ENCODE data around the gene DICER1.

DNA sequence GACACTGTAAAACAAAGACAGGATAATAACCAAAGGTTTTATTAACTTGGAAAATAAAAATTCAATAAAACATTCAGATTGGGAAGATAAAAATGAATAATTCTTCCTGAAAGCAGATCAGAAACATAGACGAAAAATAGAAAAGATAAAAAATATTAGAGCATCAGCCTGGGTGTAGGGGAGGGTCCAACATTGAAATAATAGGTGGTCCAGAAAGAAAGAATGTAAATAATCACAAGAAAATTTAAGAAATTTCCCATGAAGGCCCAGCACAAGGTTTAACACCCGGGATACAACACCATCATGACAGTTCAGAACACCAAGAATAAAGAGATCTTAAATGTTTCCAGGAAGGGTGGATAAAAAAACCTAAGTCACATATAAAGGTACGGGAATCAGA lies 31.1 kb upstream of the DICER1 start:
- TF ChIP-seq EZH2phosphoT487 (IDR thresholded peaks at IDR 0.05; ENCODE audit: unreplicated experiment) (no peak), CTCF (conservative IDR thresholded peaks at IDR 0.05; ENCODE audit: low read depth in 2 of 2) (no peak), EZH2 (IDR thresholded peaks at IDR 0.05; ENCODE audit: low read depth, unreplicated experiment) (no peak), POLR2AphosphoS5 (IDR thresholded peaks at IDR 0.05; ENCODE audit: low read depth) (no peak), STAT1 (IDR thresholded peaks at IDR 0.05; ENCODE audit: unreplicated experiment) (no peak), ETS1 (IDR thresholded peaks at IDR 0.05) (no peak), CREB1 (CRISPR knock-in tag; IDR thresholded peaks at IDR 0.05; ENCODE audit: low read depth) (no peak), JUNB (IDR thresholded peaks at IDR 0.05; ENCODE audit: unreplicated experiment) (no peak), ZNF114 (CRISPR knock-in tag; IDR thresholded peaks at IDR 0.05) (no peak), ZNF331 (CRISPR knock-in tag; IDR thresholded peaks at IDR 0.05; ENCODE audit: low read depth) (no peak), NANOG (IDR thresholded peaks at IDR 0.05; ENCODE audit: borderline replicate concordance) (no peak)
- TF ChIP-seq, protein P1, sequence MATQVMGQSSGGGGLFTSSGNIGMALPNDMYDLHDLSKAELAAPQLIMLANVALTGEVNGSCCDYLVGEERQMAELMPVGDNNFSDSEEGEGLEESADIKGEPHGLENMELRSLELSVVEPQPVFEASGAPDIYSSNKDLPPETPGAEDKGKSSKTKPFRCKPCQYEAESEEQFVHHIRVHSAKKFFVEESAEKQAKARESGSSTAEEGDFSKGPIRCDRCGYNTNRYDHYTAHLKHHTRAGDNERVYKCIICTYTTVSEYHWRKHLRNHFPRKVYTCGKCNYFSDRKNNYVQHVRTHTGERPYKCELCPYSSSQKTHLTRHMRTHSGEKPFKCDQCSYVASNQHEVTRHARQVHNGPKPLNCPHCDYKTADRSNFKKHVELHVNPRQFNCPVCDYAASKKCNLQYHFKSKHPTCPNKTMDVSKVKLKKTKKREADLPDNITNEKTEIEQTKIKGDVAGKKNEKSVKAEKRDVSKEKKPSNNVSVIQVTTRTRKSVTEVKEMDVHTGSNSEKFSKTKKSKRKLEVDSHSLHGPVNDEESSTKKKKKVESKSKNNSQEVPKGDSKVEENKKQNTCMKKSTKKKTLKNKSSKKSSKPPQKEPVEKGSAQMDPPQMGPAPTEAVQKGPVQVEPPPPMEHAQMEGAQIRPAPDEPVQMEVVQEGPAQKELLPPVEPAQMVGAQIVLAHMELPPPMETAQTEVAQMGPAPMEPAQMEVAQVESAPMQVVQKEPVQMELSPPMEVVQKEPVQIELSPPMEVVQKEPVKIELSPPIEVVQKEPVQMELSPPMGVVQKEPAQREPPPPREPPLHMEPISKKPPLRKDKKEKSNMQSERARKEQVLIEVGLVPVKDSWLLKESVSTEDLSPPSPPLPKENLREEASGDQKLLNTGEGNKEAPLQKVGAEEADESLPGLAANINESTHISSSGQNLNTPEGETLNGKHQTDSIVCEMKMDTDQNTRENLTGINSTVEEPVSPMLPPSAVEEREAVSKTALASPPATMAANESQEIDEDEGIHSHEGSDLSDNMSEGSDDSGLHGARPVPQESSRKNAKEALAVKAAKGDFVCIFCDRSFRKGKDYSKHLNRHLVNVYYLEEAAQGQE (IDR thresholded peaks at IDR 0.05; ENCODE audit: unreplicated experiment) = no peak
- TF ChIP-seq, protein P2, sequence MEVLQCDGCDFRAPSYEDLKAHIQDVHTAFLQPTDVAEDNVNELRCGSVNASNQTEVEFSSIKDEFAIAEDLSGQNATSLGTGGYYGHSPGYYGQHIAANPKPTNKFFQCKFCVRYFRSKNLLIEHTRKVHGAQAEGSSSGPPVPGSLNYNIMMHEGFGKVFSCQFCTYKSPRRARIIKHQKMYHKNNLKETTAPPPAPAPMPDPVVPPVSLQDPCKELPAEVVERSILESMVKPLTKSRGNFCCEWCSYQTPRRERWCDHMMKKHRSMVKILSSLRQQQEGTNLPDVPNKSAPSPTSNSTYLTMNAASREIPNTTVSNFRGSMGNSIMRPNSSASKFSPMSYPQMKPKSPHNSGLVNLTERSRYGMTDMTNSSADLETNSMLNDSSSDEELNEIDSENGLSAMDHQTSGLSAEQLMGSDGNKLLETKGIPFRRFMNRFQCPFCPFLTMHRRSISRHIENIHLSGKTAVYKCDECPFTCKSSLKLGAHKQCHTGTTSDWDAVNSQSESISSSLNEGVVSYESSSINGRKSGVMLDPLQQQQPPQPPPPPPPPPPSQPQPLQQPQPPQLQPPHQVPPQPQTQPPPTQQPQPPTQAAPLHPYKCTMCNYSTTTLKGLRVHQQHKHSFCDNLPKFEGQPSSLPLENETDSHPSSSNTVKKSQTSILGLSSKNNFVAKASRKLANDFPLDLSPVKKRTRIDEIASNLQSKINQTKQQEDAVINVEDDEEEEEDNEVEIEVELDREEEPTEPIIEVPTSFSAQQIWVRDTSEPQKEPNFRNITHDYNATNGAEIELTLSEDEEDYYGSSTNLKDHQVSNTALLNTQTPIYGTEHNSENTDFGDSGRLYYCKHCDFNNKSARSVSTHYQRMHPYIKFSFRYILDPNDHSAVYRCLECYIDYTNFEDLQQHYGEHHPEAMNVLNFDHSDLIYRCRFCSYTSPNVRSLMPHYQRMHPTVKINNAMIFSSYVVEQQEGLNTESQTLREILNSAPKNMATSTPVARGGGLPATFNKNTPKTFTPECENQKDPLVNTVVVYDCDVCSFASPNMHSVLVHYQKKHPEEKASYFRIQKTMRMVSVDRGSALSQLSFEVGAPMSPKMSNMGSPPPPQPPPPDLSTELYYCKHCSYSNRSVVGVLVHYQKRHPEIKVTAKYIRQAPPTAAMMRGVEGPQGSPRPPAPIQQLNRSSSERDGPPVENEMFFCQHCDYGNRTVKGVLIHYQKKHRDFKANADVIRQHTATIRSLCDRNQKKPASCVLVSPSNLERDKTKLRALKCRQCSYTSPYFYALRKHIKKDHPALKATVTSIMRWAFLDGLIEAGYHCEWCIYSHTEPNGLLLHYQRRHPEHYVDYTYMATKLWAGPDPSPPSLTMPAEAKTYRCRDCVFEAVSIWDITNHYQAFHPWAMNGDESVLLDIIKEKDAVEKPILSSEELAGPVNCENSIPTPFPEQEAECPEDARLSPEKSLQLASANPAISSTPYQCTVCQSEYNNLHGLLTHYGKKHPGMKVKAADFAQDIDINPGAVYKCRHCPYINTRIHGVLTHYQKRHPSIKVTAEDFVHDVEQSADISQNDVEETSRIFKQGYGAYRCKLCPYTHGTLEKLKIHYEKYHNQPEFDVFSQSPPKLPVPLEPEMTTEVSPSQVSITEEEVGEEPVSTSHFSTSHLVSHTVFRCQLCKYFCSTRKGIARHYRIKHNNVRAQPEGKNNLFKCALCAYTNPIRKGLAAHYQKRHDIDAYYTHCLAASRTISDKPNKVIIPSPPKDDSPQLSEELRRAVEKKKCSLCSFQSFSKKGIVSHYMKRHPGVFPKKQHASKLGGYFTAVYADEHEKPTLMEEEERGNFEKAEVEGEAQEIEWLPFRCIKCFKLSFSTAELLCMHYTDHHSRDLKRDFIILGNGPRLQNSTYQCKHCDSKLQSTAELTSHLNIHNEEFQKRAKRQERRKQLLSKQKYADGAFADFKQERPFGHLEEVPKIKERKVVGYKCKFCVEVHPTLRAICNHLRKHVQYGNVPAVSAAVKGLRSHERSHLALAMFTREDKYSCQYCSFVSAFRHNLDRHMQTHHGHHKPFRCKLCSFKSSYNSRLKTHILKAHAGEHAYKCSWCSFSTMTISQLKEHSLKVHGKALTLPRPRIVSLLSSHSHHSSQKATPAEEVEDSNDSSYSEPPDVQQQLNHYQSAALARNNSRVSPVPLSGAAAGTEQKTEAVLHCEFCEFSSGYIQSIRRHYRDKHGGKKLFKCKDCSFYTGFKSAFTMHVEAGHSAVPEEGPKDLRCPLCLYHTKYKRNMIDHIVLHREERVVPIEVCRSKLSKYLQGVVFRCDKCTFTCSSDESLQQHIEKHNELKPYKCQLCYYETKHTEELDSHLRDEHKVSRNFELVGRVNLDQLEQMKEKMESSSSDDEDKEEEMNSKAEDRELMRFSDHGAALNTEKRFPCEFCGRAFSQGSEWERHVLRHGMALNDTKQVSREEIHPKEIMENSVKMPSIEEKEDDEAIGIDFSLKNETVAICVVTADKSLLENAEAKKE (CRISPR knock-in tag; IDR thresholded peaks at IDR 0.05) = no peak
